Stimulated activated CD8-positive, alpha-beta memory T cell treated with anti-CD3 and anti-CD28 coated beads, Interleukin-12 subunit alpha, Interleukin-12 subunit beta, amount 100 ng/mL, for 4 hours (primary cell): ENCODE measurements around the gene ULBP1.
"Not testable (repeated sequence)": the region's sequence is repeated elsewhere in the genome, so short reads cannot be mapped to it uniquely, and the experiment has no call there.

Experiments used
- DNase-seq: peaks from one replicate; pipeline ENCODE4 v3.0.0-alpha.2; 2020; ENCODE audit warnings: low read depth

ULBP1 gene

GRCh38 chr6:149953390-149953789 lies 10.4 kb upstream of the ULBP1 start:
- not testable (repeated sequence) for DNase-seq

- not testable (repeated sequence) for DNase-seq
These were observed 9.8 kb upstream of the ULBP1 start for GRCh38 chr6:149953934-149954327.

GRCh38 chr6:149954328-149954983 lies 9.3 kb upstream of the ULBP1 start:
- not testable (repeated sequence) for DNase-seq

- not testable (repeated sequence) for DNase-seq
These were observed 8.6 kb upstream of the ULBP1 start for GRCh38 chr6:149954984-149955653.

GRCh38 chr6:149955654-149956317 lies 8.0 kb upstream of the ULBP1 start:
- DNase-seq: not testable (repeated sequence)

GRCh38 chr6:149958124-149958523 lies 5.6 kb upstream of the ULBP1 start:
- not testable (repeated sequence) for DNase-seq

GRCh38 chr6:149959806-149960205 lies 3.9 kb upstream of the ULBP1 start:
- not testable (repeated sequence) for DNase-seq

GRCh38 chr6:149960488-149960887 lies 3.3 kb upstream of the ULBP1 start:
- DNase-seq: no peak

- no peak for DNase-seq
These were observed 1.9 kb upstream of the ULBP1 start for GRCh38 chr6:149961728-149962425.

- DNase-seq: no peak
These were observed 1.1 kb upstream of the ULBP1 start for GRCh38 chr6:149962461-149963211.

- no peak for DNase-seq
These were observed 606 bp upstream of the ULBP1 start for GRCh38 chr6:149963212-149963461.

GRCh38 chr6:149964308-149965193 lies 808 bp downstream of the ULBP1 start:
- DNase-seq: no peak

GRCh38 chr6:149965194-149966020 lies 1.7 kb downstream of the ULBP1 start:
- DNase-seq: no peak

GRCh38 chr6:149966319-149966718 lies 2.6 kb downstream of the ULBP1 start:
- not testable (repeated sequence) for DNase-seq

GRCh38 chr6:149967591-149967990 lies 3.8 kb downstream of the ULBP1 start:
- no peak for DNase-seq

GRCh38 chr6:149967999-149968398 lies 4.3 kb downstream of the ULBP1 start:
- DNase-seq: not testable (repeated sequence)

GRCh38 chr6:149968909-149969308 lies 5.2 kb downstream of the ULBP1 start:
- DNase-seq: not testable (repeated sequence)

GRCh38 chr6:149969635-149970034 lies 5.9 kb downstream of the ULBP1 start:
- DNase-seq: no peak

- not testable (repeated sequence) for DNase-seq
These were observed 10.7 kb downstream of the ULBP1 start for GRCh38 chr6:149974394-149974793.

- DNase-seq: no peak
These were observed 11.1 kb downstream of the ULBP1 start for GRCh38 chr6:149974825-149975224.
